ENCODE measurements around the gene KRT35.

Gene KRT35

GRCh38 chr17:41481036-41481435, at the start of gene KRT35:
KRT35 (minus strand) TSS chr17:41481151; CDS start chr17:41481097, 54 bp downstream.
- DNase-seq (ENCODE audit: low read depth in 3 of 3), result no peak

DNA sequence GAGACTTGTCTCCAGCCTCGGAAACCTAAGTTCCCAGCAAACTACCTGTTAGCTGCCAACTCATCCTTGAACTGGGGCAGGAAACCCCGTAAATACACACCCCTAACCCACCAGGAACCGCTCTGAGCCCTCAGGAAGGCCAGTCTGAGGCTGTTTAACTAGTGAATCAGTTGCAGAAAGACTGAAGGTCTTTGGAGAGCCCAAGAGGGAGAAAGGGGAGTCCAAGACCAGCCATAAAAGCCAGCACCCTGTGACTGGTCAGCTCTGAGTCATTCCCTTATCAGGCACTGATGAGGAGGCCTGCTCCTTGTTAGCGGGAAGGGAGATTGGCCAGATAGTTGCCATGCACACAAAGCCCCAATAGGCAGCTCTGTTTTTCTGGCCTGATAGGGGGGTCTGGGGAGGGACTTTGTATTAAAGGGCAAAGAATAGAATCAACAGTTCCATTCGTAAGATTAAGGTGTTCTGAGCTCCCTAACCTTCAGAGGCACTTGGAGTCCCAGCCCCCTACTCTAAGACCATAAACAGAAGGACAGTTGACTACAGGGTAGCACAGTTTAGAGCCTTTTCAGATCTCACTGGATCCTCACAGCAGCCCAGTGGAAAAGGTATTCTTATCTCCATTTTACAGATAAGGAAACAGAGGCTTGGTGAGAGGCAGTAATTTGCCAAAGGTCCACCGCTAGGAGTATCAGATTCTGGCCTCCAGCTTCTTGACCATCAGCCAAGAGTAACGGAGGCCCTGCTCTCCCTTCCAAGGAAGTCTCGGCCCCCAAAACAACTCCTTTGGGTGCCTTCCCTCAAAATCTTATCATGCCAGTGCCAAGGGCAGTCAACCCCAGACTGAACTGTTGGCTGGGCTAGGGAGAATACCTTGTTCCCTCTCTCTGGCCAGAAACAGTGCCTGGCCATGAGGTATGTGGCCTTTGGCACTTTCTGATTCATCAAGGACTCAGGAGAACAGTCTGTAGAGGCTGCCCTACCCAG, 49.4 kb upstream of the KRT35 start:
- no peak for DNase-seq (ENCODE audit: low read depth in 3 of 3)

- no peak for DNase-seq (ENCODE audit: low read depth in 3 of 3)
Observed at GRCh38 chr17:41529491-41529915, 48.6 kb upstream of the KRT35 start.

DNA sequence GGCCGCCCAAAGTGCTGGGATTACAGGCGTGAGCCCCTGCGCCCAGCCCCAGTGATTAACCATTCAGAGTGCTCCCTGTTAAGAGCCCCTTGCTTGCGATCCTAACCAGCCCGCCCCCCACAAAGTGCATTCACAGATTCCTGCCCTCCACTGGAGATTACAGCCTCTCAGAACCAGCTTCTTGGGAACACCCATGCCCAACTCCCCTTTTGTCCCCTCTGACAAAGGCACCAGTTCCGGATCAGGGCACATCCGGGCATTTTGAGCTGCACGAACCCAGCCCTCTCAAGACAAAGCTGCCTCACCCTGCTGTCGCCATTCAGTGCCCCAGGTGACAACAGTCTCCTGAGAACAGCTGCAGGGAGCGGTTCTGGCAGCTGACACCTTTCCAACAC, 48.0 kb upstream of the KRT35 start:
- DNase-seq (ENCODE audit: low read depth in 3 of 3), result no peak

DNA sequence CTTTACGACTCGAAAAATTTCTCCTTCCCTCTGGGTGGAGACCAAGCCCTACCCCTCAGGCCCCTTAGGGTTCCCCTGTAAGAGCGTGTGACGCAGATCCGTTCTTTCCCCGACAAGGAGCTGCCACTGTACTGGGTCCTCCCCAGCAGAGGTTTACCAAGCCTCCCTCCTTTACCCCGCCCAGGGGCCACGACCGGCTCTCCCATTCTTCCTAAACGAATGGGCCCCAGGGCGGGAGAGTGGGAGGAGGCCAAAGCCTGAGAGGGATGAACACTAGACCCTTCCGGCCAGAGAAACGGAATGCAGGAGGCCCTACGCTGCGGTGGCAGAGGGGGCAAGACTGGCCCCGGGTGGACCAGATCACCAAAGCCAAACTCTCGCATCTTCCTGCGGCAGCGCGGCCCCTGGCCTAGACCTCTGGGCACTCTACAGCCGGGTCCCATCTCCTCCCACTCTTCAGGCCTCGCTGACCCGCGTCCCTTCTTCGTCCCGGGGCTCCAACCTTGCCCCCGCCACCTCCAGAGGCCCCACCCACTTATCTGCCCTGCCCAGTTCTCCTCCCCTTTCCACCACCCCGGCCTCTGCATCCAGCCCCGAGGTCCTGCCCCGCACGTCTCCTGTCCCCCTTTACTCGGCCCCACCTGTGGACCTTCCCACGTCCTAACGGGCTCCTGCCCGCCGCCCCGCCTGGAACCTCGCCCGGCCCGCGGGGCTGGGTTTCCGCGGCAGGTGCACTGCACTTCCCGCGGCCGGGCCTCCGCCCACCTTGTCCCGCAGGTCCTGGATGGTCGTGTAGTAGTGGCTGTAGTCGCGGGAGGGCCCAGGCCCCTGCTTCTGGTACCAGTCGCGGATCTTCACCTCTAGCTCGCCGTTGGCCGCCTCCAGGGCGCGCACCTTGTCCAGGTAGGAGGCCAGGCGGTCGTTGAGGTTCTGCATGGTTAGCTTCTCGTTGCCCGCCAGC, 46.4 kb upstream of the KRT35 start:
- no peak for DNase-seq (ENCODE audit: low read depth in 3 of 3)

DNA sequence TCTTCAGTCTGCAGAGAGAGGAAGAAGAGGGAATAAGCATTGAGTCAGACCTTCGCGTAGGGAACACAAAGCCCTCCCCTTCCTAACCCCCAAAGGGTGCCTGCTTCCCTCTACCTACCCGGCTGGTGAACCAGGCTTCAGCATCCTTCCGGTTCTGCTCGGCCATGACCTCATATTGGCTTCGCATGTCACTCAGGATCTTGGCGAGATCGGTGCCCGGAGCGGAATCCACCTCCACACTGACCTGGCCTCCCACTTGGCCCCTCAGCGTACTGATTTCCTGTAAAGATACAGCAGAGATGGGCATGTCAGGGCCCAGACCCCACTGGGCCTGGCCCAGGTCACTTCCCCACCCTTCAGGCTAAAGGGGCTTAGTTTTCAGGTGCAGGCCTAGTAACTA, 43.3 kb upstream of the KRT35 start:
- no peak for DNase-seq (ENCODE audit: low read depth in 3 of 3)

DNA sequence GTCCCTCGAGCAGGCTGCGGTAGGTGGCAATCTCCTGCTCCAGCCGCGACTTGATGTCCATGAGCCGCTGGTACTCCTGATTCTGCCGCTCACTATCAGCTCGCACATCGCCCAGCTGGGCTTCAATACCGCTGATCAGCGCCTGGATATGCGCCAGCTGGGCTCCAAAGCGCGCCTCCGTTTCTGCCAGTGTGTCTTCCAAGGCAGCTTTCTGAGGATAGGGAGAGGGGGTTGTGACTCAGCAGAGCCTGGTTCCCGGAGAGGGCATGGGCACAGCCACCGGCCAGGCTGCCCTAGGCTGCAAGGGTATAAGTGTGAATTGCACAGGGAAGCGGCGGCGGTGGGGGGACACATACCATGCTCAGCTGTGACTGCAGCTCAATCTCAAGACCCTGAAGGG, 42.8 kb upstream of the KRT35 start:
- no peak for DNase-seq (ENCODE audit: low read depth in 3 of 3)

DNA sequence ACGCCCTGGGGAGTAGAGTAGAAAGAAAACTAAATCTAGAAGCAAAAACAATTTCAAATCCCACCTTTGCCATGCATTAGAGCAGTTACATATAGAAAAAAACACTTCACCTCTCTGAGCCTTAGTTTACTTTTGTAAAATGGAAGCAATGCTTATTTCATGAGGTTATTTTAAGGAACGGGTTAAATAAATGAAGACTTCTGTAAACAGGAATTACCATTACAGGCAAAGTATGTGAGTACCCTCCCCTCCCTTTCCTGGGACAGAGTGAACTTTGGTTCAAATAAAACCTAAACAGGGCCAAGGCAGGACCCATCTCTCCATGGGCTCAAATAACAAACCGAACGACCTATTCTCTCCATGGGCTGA, 42.3 kb upstream of the KRT35 start:
- no peak for DNase-seq (ENCODE audit: low read depth in 3 of 3)

DNA sequence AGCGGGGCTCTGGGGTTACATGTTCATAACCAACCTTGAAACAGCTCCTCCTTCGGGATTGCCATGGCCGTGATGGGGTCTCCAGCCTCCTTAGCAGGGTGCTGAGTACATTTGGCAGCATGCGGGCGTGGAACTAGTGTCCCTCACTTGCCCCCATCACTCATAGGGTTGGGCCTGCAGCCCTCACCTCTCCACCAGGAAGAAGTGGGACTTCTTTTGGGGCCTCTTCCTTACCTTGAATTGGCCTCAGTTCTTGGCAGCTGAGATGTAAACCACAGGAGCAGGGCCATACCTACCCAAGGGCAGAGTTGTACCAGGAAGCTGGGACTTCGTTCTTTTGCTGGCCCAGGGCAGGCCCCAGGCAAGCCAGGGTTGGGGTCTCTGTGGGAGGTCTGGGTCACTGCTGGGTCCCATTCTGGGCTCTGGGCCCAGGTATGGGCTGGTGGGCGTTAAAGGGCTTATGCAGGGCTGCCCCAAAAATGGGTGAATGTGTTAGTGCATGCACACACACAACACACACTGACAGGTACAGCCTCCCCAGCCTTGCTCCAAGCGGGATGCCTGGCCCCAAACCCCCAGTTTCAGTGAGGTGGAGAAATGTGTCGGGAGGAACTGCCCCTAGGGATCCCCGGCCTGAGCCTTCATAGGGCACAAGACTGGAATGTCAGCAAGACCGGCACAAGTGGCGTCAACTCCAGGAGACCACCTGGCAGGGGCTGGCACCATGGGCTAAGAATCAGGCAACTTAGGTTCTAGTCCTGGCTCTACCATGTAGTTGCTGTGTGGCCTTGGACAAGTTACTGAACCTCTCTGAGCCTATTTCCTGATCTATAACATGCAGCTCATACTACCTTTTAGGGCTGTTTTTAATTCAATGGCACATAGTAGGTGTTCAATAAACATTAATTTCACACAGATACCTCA, 41.6 kb upstream of the KRT35 start:
- DNase-seq (ENCODE audit: low read depth in 3 of 3), result no peak

GRCh38 chr17:41521574-41522261, 40.8 kb upstream of the KRT35 start:
- DNase-seq (ENCODE audit: low read depth in 3 of 3), result no peak

DNA sequence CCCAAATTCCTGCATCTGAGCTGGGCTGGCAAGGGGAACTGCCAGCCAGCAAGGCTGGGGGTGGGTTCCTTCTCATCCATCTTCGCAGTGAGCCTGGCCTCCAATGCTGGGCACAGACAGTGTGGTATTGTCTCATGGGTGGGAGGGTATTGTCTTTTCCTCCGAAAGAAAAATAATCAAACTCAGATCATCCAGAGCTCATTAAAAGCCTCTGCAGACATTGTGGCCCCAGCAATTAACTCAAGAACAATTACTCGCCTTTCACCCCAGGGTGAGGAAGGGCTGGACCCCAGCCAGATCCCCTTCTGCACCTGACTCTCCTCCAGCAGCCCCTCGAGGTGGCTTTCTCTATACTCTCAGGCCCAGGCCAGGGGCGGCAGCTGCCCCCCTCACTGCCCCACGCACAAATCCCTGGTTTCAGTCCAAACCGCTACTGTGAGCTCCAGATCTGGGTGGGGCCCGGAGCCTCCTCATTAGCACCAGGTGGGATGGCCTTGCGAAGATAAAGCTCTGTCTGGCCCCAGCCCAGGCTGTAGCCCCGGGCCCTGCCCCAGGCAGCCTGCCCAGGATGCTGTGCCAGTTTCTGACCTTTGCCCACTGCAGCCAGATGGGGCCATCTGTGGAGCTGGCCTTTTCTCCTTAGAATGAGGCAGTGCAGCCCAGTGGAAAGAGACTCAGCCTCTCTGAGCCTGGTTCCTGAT, 40.0 kb upstream of the KRT35 start:
- no peak for DNase-seq (ENCODE audit: low read depth in 3 of 3)

DNA sequence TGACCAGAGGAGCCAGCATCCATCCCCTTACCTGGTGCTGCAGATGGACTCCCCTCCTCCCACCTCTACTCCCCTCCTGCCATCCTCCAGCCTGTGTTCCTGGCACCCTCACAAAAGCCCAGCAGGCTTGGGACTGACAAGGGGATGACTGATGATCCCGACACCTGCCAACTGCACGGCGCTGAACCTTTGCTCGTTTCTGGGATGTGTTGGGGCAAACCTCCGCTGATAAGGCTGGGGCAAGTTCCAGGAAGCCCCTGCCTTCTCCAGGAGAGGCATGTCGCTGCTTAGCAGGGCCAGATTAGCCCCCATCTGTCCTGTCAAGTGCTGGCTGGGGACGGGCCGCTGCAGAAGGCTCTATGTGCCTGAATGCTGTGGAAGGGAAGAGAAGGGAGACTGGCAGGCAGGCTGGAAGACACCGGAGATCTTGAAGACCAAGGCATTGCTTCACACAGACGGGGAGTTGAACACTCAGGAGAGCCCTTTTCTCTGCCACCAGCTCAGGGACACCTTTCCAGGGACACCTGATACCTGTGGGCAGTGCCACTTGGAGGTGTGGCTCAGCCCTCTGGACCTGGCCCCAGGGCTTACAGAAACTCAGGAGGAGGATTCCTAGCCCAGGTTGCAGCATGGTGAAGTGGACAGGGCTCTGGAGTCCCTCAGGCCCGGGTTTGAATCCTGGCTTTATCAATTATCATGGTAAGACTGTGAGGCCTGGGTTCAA, 38.7 kb upstream of the KRT35 start:
- no peak for DNase-seq (ENCODE audit: low read depth in 3 of 3)

DNA sequence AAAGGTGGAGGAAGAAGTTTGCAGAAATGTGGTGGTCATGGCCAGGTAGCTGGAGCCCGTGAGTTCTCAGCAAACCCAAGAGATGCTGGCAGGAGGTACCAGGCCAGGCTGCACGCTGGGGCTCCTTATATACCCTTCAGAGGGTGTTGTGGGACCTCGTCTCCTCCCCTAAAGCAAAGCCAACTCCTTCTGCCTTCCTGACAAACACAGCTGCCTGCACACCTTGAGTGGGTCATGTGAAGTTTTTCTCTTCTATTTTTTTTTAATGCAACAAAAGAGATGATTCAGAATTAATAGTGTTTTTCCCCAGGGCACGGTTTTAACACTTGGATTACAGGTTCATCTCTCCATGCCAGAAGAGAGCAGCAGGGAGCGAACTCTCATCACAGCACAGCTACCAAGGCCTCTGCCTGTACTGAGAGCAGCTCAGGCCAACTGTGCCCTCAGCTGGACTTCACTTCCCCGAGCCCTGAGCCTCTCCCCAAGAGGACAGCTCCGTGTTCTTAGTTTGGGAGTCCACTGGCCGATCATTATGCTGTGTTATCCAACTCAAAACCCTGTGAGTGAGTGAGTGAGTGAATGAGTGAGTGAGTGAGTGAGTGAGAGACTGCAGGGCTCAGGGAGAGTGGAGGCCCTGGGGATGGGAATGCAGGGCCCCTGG, 38.0 kb upstream of the KRT35 start, which contains the start of gene KRT15:
Gene KRT15 (minus strand): TSS at position 102 of the 661 bp plus-strand sequence. CDS start 63 bp downstream, at position 39.
- no peak for DNase-seq (ENCODE audit: low read depth in 3 of 3)

GRCh38 chr17:41518031-41518430, 37.1 kb upstream of the KRT35 start:
- DNase-seq (ENCODE audit: low read depth in 3 of 3), result no peak

- no peak for DNase-seq (ENCODE audit: low read depth in 3 of 3)
Observed at GRCh38 chr17:41516830-41517283, 35.9 kb upstream of the KRT35 start.

- DNase-seq (ENCODE audit: low read depth in 3 of 3), result no peak
Observed at GRCh38 chr17:41516147-41516829, 35.3 kb upstream of the KRT35 start.

DNA sequence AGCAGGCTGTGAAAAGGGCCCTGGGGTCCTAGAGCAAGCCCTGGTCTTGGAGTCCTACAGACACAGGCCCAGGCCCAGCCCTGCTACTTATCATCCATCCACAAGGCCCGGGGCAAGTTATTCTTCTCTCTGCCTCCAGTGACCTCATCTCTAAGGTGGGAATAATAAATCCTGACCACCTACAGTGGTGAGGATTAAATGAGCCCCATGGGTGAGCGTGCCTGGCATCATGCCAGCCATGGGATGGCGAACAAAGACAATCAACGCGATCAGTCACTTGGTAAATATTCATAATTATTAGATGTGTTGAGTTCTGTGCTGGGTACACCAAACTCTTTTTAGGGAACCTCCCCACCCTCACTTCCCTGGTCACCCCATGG, 32.2 kb upstream of the KRT35 start:
- no peak for DNase-seq (ENCODE audit: low read depth in 3 of 3)

GRCh38 chr17:41512546-41513167, 31.7 kb upstream of the KRT35 start:
- no peak for DNase-seq (ENCODE audit: low read depth in 3 of 3)

Data from stimulated activated CD4-positive, alpha-beta T cell treated with anti-CD3 and anti-CD28 coated beads, TNF-alpha, amount 100 ng/mL, for 48 hours (primary cell).